ENCODE measurements around the gene FGF4. TPM values are rescaled to one million over a fixed set of nuclear protein-coding genes. Genes with fewer than 3 reads are reported as not detected.

The FGF4 gene, protein sequence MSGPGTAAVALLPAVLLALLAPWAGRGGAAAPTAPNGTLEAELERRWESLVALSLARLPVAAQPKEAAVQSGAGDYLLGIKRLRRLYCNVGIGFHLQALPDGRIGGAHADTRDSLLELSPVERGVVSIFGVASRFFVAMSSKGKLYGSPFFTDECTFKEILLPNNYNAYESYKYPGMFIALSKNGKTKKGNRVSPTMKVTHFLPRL
- total RNA-seq = not detected
- long read RNA-seq = 0 reads

DNA sequence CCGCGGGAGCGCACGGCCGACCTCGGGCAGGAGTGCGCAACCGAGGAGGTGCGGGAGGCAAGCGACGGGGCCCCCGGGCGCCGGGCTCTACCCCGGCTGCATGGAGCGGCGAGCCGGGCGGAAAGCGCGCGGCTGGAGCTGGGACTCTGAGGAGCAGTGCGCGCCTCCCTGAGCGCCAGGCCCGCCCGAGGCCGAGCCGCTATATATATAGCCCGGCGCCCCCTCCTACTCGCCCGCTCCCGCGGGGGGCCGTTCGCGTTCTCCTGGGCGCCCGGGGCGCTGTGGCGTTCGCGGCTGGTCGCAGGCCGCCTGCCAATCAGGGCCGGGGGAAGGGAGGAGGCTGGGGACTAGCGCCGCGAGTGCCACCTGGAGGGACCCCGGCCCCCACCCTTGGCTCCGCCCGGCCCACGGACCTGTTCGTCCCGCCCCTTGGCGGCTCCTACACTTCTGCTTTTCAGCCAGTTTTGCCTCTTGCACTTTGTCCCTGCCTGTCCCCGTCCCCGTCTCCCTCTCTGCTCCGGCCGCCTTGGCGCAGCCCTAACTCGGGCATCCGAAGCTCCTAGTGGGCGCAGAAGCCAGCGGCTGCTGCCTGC is at the start of gene FGF4:
TSS of gene FGF4 (minus strand) at position 179 of the 593 bp plus-strand sequence. CDS start 257 bp downstream, outside the sequence.
- TF ChIP-seq, protein P1, sequence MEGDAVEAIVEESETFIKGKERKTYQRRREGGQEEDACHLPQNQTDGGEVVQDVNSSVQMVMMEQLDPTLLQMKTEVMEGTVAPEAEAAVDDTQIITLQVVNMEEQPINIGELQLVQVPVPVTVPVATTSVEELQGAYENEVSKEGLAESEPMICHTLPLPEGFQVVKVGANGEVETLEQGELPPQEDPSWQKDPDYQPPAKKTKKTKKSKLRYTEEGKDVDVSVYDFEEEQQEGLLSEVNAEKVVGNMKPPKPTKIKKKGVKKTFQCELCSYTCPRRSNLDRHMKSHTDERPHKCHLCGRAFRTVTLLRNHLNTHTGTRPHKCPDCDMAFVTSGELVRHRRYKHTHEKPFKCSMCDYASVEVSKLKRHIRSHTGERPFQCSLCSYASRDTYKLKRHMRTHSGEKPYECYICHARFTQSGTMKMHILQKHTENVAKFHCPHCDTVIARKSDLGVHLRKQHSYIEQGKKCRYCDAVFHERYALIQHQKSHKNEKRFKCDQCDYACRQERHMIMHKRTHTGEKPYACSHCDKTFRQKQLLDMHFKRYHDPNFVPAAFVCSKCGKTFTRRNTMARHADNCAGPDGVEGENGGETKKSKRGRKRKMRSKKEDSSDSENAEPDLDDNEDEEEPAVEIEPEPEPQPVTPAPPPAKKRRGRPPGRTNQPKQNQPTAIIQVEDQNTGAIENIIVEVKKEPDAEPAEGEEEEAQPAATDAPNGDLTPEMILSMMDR (IDR thresholded peaks at IDR 0.05; ENCODE audit: borderline replicate concordance) = no peak
- Histone ChIP-seq H3K36me3 (no peaks in the 10 kb centered on the region), H3K4me1 (peaks cover 4% of the 10 kb centered on the region), H3K27me3 (ENCODE audit: low read depth) (peaks cover 98% of the 10 kb centered on the region), H3K9me3 (replicated peaks) (no peaks in the 10 kb centered on the region), H3K4me3 (no peak within 1 kb of the TSS), H3K27ac (replicated peaks) (no peak within 1 kb of the TSS)
- intact Hi-C loops (cut with micrococcal nuclease) = no loop called here
- no peak for DNase-seq

DNA sequence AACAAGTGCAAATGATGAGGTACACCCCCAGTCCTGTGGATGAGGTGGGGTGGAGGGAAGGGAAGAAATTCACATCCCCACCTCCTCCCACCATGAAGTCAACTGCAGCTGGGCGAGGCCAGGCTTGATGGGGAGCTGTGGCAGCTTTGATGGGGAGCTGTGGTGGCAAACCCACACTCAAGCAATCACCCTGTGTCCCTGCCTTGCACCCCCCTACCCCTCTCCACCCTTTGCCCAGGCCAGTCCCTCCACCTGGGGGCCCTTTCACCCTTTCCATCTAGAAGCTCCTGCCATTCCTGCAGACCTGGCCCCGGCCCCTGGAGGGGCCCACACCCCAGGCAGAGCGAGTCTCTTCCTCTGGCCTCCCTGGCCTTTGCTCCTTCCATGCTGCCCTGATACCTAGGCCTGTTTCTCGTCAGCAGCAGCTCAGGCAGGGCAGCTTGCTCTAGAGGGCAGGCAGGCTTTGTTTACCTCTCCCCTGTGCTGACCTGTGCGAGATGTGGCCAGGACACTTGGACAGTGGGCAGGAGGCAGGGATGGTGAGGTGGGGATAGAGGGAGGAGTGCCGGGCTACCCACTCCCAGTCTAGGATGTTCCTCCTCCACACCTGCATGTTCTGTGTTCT is 48.6 kb upstream of the FGF4 start:
- no peak overlapping the region for H3K27ac ChIP-seq (replicated peaks)
- DNase-seq = no peak
- H3K4me1 ChIP-seq = no peaks in the 10 kb centered on the region
- no peaks in the 10 kb centered on the region for H3K36me3 ChIP-seq
- TF ChIP-seq, protein P1 (IDR thresholded peaks at IDR 0.05; ENCODE audit: borderline replicate concordance) = no peak
- H3K9me3 ChIP-seq (replicated peaks) = peaks cover 12% of the 10 kb centered on the region
- intact Hi-C loops (cut with micrococcal nuclease) = no loop called here
- H3K4me3 ChIP-seq = no peak overlapping the region
- peaks cover 89% of the 10 kb centered on the region for H3K27me3 ChIP-seq (ENCODE audit: low read depth)

DNA sequence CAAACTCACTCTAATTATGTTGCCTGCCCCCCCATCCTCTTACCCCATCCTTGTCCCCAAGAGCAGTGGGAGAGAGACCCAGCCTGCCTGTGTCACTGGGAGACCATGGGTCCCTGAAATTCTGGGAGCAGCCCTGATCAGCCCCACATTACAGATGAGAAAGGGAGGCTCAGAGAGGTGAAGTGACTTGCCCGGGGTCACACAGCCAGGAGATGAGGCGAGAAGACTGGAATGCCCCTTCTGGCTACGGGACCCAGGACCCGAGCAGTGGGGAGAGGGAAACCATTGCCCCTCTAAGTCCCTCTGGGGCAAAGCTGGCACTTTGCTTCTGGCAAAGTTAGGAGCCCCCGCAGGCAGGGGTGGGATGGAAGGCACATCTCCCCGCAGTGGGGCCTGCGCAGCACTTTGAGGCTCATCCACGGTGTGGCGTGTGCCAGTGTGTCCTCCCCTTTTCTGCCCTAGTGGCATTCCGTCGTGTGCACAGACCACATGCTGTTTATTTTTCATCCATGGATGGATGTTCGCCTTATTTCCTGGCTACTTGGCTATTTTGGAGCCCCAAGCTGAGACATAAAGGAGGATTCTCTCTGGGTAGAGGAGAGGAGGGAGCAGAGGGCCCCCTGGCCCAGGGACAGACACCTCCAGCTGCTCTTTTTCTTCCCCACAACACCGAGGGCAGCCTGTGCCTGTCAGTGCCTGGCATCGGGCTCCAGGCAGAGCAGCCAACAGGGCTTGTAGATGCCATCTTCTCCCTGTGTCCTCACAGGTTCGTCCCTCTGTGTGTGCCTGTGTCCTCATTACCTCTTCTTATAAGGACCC is 47.7 kb upstream of the FGF4 start:
- DNase-seq = no peak
- peaks cover 11% of the 10 kb centered on the region for H3K9me3 ChIP-seq (replicated peaks)
- H3K36me3 ChIP-seq = no peaks in the 10 kb centered on the region
- intact Hi-C loops (cut with micrococcal nuclease) = no loop called here
- no peak overlapping the region for H3K4me3 ChIP-seq
- H3K27ac ChIP-seq (replicated peaks) = no peak overlapping the region
- TF ChIP-seq, protein P1 (IDR thresholded peaks at IDR 0.05; ENCODE audit: borderline replicate concordance) = no peak
- H3K4me1 ChIP-seq = peaks cover 7% of the 10 kb centered on the region
- peaks cover 98% of the 10 kb centered on the region for H3K27me3 ChIP-seq (ENCODE audit: low read depth)

DNA sequence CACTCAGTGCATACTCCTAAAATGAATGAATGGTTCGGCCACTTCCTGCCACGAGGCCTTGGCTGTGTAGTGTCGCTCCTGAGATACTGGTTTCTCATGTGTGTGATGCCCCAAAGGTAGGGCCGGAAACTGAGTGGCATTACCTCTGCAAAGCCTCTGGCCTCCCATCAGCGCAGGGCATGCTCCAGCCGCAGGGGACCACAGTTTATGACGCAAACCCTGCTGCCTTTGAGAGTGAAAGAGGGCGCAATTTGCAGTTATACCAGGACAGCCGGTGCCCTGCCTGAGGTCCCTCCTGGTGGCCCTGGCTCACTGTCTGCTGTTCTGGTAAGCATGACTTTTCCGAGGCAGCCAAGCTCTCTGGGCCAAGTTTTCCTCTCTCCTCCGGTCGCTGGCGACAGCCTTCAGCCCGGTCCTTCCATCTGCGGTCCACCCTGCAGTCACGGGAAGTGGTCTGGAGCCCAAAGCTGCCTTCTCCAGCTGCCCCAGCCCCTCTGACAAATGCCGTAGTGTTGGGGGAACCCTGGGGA is 46.4 kb upstream of the FGF4 start:
- H3K36me3 ChIP-seq = no peaks in the 10 kb centered on the region
- no peak overlapping the region for H3K4me3 ChIP-seq
- no peaks in the 10 kb centered on the region for H3K9me3 ChIP-seq (replicated peaks)
- intact Hi-C loops (cut with micrococcal nuclease) = no loop called here
- no peak overlapping the region for H3K27ac ChIP-seq (replicated peaks)
- no peak for DNase-seq
- TF ChIP-seq, protein P1 (IDR thresholded peaks at IDR 0.05; ENCODE audit: borderline replicate concordance) = no peak
- peaks cover 16% of the 10 kb centered on the region for H3K4me1 ChIP-seq
- H3K27me3 ChIP-seq (ENCODE audit: low read depth) = peaks cover 100% of the 10 kb centered on the region

DNA sequence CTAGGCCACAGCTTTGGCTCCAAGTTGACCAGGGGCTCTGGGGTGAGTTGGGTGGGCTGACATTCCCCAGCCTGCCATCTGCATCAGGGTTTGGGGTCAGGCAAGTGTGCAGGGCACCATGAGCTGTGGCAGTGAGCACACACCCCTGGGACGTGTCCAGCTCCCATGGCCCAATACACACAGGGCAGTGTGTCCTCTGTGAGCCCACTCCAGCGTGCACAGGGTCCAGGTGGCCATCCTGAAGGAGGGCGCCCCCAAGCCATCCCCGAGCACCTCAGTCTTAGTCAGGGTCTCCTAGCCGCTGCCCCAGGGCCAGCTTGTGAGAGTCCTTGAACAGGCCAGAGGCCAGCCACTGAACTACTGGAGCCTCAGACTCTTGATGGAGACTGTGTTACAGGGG is 45.3 kb upstream of the FGF4 start:
- DNase-seq = no peak
- Histone ChIP-seq H3K9me3 (replicated peaks) (no peaks in the 10 kb centered on the region), H3K36me3 (no peaks in the 10 kb centered on the region), H3K4me1 (peaks cover 16% of the 10 kb centered on the region), H3K27me3 (ENCODE audit: low read depth) (peaks cover 100% of the 10 kb centered on the region), H3K4me3 (no peak overlapping the region), H3K27ac (replicated peaks) (no peak overlapping the region)
- intact Hi-C loops (cut with micrococcal nuclease) = no loop called here
- TF ChIP-seq, protein P1 (IDR thresholded peaks at IDR 0.05; ENCODE audit: borderline replicate concordance) = no peak
